ENCODE measurements around the gene INO80E. TPM values are rescaled to one million over a fixed set of nuclear protein-coding genes. Genes with fewer than 3 reads are reported as not detected.
A peak's percentile ranks its signal among the peaks of the same experiment; 100 is the strongest.

INO80E gene, protein sequence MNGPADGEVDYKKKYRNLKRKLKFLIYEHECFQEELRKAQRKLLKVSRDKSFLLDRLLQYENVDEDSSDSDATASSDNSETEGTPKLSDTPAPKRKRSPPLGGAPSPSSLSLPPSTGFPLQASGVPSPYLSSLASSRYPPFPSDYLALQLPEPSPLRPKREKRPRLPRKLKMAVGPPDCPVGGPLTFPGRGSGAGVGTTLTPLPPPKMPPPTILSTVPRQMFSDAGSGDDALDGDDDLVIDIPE
- 82.0 and 90.1 TPM in 2 replicates for total RNA-seq (2022)
- percentile 62 among the genes with signal in this experiment for Bru-seq, nascent RNA
- BruChase-seq, experiment 1, labeled RNA remaining after a 6-hour chase: percentile 78 among the genes with signal in this experiment
- BruChase-seq, experiment 2, labeled RNA remaining after a 2-hour chase: percentile 74 among the genes with signal in this experiment
- long read RNA-seq, transcript INO80E-201 (6 exons, 1,489 nt): minor isoform, 5 of 32 reads
- long read RNA-seq, transcript INO80E-207 (7 exons, 2,103 nt): major isoform, 9 of 32 reads
- long read RNA-seq, partial matches to known transcripts: 5 of 32 reads
- long read RNA-seq, other reads (novel, unspliced or antisense): 13 of 32 reads

DNA sequence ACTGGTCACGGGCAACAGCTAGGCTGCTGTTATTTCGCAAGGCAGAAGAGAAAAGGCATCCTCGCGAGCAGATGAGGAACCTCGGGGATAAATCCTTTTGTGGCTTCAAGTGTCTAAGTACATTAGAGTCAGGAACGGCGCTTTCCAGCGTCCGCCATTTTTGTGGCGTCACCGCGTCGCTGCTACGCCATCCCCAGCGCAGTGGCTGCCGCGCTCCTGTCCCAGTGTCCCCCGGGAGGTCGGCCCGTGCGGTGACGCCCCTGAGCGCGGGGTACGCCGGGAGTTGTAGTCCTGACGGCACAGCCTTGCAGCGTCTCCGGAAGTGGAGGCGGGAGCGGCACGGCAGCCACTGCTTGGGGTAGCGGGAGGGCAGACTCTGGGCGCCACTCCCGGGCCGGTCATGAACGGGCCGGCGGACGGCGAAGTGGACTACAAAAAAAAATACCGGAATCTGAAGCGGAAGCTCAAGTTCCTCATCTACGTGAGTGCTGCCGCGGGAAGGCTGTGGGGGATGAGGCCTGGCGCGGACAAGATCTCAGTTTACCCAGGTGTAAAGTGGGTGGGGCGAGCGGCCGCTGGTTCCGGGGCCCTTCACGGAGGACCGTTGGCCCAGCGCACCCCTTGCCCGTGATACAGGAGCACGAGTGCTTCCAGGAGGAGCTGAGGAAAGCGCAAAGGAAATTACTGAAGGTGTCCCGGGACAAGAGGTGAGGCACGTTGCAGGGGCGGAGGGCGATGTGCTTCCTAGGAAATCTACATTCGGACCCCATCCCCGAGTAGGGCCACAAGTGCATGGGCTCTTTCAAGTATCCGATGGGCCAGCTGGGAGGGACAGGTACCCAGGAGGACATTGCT lies at the start of gene INO80E:
TSS of gene INO80E (plus strand) at position 331 of the 855 bp plus-strand sequence. CDS start at position 401, 70 bp downstream.
- no TSS peak for BruUV-seq (replicated peaks)
- Mint-ChIP-seq H3K4me3 (ENCODE audit: unreplicated experiment) (peak within 1 kb of the TSS; percentile 98), H3K9me3 (ENCODE audit: unreplicated experiment) (no peaks in the 10 kb centered on the region), H3K4me1 (ENCODE audit: insufficient read depth, unreplicated experiment) (peaks cover 11% of the 10 kb centered on the region), H3K27me3 (ENCODE audit: insufficient read depth, unreplicated experiment) (no peaks in the 10 kb centered on the region), H3K27ac (ENCODE audit: low read depth, unreplicated experiment) (peak within 1 kb of the TSS; percentile 95), H3K36me3 (ENCODE audit: insufficient read depth, unreplicated experiment) (peaks cover 43% of the 10 kb centered on the region)
- TF ChIP-seq, protein P1, sequence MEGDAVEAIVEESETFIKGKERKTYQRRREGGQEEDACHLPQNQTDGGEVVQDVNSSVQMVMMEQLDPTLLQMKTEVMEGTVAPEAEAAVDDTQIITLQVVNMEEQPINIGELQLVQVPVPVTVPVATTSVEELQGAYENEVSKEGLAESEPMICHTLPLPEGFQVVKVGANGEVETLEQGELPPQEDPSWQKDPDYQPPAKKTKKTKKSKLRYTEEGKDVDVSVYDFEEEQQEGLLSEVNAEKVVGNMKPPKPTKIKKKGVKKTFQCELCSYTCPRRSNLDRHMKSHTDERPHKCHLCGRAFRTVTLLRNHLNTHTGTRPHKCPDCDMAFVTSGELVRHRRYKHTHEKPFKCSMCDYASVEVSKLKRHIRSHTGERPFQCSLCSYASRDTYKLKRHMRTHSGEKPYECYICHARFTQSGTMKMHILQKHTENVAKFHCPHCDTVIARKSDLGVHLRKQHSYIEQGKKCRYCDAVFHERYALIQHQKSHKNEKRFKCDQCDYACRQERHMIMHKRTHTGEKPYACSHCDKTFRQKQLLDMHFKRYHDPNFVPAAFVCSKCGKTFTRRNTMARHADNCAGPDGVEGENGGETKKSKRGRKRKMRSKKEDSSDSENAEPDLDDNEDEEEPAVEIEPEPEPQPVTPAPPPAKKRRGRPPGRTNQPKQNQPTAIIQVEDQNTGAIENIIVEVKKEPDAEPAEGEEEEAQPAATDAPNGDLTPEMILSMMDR (IDR thresholded peaks at IDR 0.05; ENCODE audit: unreplicated experiment): no peak
- ChIA-PET CTCF (interaction anchor here (0.5 to 2.7 kb wide), 7 partner anchors 36 to 301 kb away, joined by 3 to 9 read pairs (median 3); partner anchors contain the start of gene PAGR1), POLR2A (interaction anchor here (0.5 to 5.0 kb wide), 32 partner anchors 9 to 954 kb away, joined by 3 to 72 read pairs (median 4); partner anchors contain the start of genes ALDOA, ASPHD1, KCTD13 and KIF22)
- peak; percentile 96 for DNase-seq (ENCODE audit: unreplicated experiment)
- intact Hi-C loops (cut with micrococcal nuclease): loop anchor here (2.0 to 5.0 kb wide), 3 partner anchors 69 to 174 kb away; partner anchors contain the start of genes CDIPT, KCTD13 and MVP

DNA sequence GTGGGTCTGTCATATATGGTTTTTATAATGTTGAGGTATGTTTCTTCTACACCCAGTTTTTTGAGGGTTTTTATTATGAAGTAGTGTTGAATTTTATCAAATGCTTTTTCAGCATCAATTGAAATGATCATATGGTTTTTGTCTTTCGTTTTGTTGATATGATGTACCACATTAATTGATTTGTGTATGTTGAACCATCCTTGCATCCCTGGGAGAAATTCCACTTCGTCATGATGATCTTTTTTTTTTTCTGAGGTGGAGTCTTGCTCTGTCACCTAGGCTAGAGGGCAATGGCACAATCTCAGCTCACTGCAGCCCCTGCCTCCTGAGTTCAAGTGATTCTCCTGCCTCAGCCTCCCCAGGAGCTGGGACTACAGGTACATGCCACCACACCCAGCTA lies 48.1 kb upstream of the INO80E start:
- CTCF ChIA-PET: interaction anchor here (0.8 to 1.2 kb wide), 2 partner anchors 46 to 219 kb away, joined by 3 to 4 read pairs; no protein-coding TSS in a partner anchor
- Mint-ChIP-seq H3K4me3 (ENCODE audit: unreplicated experiment) (no peak overlapping the region), H3K27me3 (ENCODE audit: insufficient read depth, unreplicated experiment) (no peaks in the 10 kb centered on the region), H3K36me3 (ENCODE audit: insufficient read depth, unreplicated experiment) (no peaks in the 10 kb centered on the region), H3K9me3 (ENCODE audit: unreplicated experiment) (no peaks in the 10 kb centered on the region), H3K27ac (ENCODE audit: low read depth, unreplicated experiment) (no peak overlapping the region), H3K4me1 (ENCODE audit: insufficient read depth, unreplicated experiment) (peaks cover 8% of the 10 kb centered on the region)
- BruUV-seq (replicated peaks): no TSS peak
- intact Hi-C loops (cut with micrococcal nuclease): no loop called here
- POLR2A ChIA-PET: interaction anchor here (0.6 to 0.7 kb wide), 2 partner anchors 8 to 13 kb away, joined by 3 read pairs; no protein-coding TSS in a partner anchor
- TF ChIP-seq, protein P1 (IDR thresholded peaks at IDR 0.05; ENCODE audit: unreplicated experiment): no peak
- DNase-seq (ENCODE audit: unreplicated experiment): no peak

DNA sequence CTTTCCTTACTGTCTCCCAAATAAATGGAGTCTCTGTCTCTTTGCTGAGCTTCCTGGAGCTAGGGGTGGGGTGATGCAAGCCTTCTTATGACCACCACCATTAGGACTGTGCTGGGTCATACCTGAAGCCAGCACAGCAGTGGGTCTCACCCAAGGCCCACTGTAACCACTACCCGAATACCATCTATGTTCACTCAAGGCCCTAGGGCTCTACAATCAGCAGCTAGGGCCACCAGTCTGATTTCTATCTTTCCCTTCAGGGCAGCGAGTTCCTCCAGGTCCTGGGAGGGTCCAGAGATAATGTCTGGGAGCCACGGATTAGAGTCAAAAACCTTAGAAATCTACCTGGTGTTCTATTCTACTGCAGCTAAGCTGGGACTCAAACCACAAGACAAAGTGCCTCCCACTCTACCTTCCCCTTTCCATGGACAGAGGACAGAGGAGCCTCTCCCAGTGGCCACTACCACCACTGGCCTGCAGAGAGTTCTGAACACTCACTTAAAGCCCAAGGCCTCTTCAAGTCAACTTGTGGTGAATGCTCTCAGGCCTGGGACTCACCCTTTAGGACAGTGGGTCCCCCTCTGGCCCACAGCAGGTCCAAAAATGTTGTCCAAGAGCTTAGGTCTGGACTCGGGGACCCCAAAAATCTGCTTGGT lies 45.1 kb upstream of the INO80E start:
- TF ChIP-seq, protein P1 (IDR thresholded peaks at IDR 0.05; ENCODE audit: unreplicated experiment): no peak
- Mint-ChIP-seq H3K4me1 (ENCODE audit: insufficient read depth, unreplicated experiment) (no peaks in the 10 kb centered on the region), H3K27me3 (ENCODE audit: insufficient read depth, unreplicated experiment) (no peaks in the 10 kb centered on the region), H3K36me3 (ENCODE audit: insufficient read depth, unreplicated experiment) (no peaks in the 10 kb centered on the region), H3K27ac (ENCODE audit: low read depth, unreplicated experiment) (no peak overlapping the region), H3K9me3 (ENCODE audit: unreplicated experiment) (no peaks in the 10 kb centered on the region), H3K4me3 (ENCODE audit: unreplicated experiment) (no peak overlapping the region)
- POLR2A ChIA-PET: interaction anchor here (1.0 to 1.8 kb wide), 3 partner anchors 11 to 51 kb away, joined by 4 to 6 read pairs (median 4); partner anchors contain the start of gene TMEM219
- BruUV-seq (replicated peaks): no TSS peak
- CTCF ChIA-PET: interaction anchor here (0.6 kb wide), 1 partner anchor 28 kb away, joined by 3 read pairs; no protein-coding TSS in a partner anchor
- no peak for DNase-seq (ENCODE audit: unreplicated experiment)
- intact Hi-C loops (cut with micrococcal nuclease): no loop called here

Measured in MCF 10A (cell line).